CD4-positive, alpha-beta memory T cell (primary cell): ENCODE data around the gene RBM23. TPM values are rescaled to one million over a fixed set of nuclear protein-coding genes. Genes with fewer than 3 reads are reported as not detected.

Experiments
- polyA plus RNA-seq, 2 donors: library from polyadenylated mRNA; unstranded; fragments of 300-500 nt; fragmentation: Illumina TruSeq; gene quantifications; one replicate each; pipeline ENCODE4 v1.2.3, GENCODE V29; 2021
- total RNA-seq, 2 experiments: library from RNA; stranded (reverse); gene quantifications; one replicate each; pipeline ENCODE4 v1.2.3, GENCODE V29; 2021

The RBM23 gene
- total and polyA plus RNA-seq, 4 experiments from 2014 or later, result 57.1 to 123 (median 88.6) TPM

Other genes starting within 250 kb of the RBM23 start
- gene OXA1L, start 152.5 kb downstream of the RBM23 start, total RNA-seq, result 100 to 1,000 TPM; 129 to 137 TPM
- 10 to 100 TPM; 54.6 to 66.1 TPM for gene OXA1L, start 152.5 kb downstream of the RBM23 start, polyA plus RNA-seq
- gene SLC7A7, start 103.7 kb downstream of the RBM23 start, total RNA-seq, result 1 to 10 TPM in 1 of 2 experiments, under 1 TPM in 1; 0.70 to 1.5 TPM
- gene SLC7A7, start 103.7 kb downstream of the RBM23 start, polyA plus RNA-seq, result under 1 TPM; 0.21 to 0.75 TPM
- gene MRPL52, start 89.3 kb downstream of the RBM23 start, total RNA-seq, result 10 to 100 TPM; 58.0 to 68.3 TPM
- gene MRPL52, start 89.3 kb downstream of the RBM23 start, polyA plus RNA-seq, result 100 to 1,000 TPM in 1 of 2 donors, 10 to 100 TPM in 1; 97.4 to 164 TPM
- gene MMP14, start 82.6 kb downstream of the RBM23 start, total RNA-seq, result 1 to 10 TPM; 3.0 to 3.8 TPM
- not detected for gene MMP14, start 82.6 kb downstream of the RBM23 start, polyA plus RNA-seq
- gene LRP10, start 47.4 kb downstream of the RBM23 start, total RNA-seq, result 10 to 100 TPM; 93.1 to 98.1 TPM
- 100 to 1,000 TPM in 1 of 2 donors, 10 to 100 TPM in 1; 92.0 to 118 TPM for gene LRP10, start 47.4 kb downstream of the RBM23 start, polyA plus RNA-seq
- 1 to 10 TPM; 4.4 to 4.6 TPM for gene REM2, start 35.9 kb downstream of the RBM23 start, total RNA-seq
- 1 to 10 TPM in 1 of 2 donors, under 1 TPM in 1; 0.55 to 1.5 TPM for gene REM2, start 35.9 kb downstream of the RBM23 start, polyA plus RNA-seq
- gene PRMT5, start 10.2 kb upstream of the RBM23 start, total RNA-seq, result 10 to 100 TPM; 25.8 to 30.5 TPM
- 10 to 100 TPM; 50.6 to 65.1 TPM for gene PRMT5, start 10.2 kb upstream of the RBM23 start, polyA plus RNA-seq
- gene HAUS4, start 37.9 kb upstream of the RBM23 start, total RNA-seq, result 10 to 100 TPM; 32.6 to 35.7 TPM
- 10 to 100 TPM; 29.1 to 31.3 TPM for gene HAUS4, start 37.9 kb upstream of the RBM23 start, polyA plus RNA-seq
- gene AJUBA, start 63.4 kb upstream of the RBM23 start, total RNA-seq, result 1 to 10 TPM; 2.8 to 3.9 TPM
- gene AJUBA, start 63.4 kb upstream of the RBM23 start, polyA plus RNA-seq, result 1 to 10 TPM in 1 of 2 donors, under 1 TPM in 1; 0.30 to 1.3 TPM
- 10 to 100 TPM; 13.2 to 13.3 TPM for gene C14orf93, start 91.0 kb upstream of the RBM23 start, total RNA-seq
- 1 to 10 TPM; 6.0 to 7.9 TPM for gene C14orf93, start 91.0 kb upstream of the RBM23 start, polyA plus RNA-seq
- gene PSMB5, start 115.8 kb upstream of the RBM23 start, total RNA-seq, result 10 to 100 TPM; 31.4 to 33.6 TPM
- 10 to 100 TPM; 52.9 to 56.6 TPM for gene PSMB5, start 115.8 kb upstream of the RBM23 start, polyA plus RNA-seq
- not detected for gene PSMB11, start 123.1 kb upstream of the RBM23 start, total RNA-seq
- gene PSMB11, start 123.1 kb upstream of the RBM23 start, polyA plus RNA-seq, result not detected
- 1 to 10 TPM; 1.3 to 1.6 TPM for gene CDH24, start 138.4 kb upstream of the RBM23 start, total RNA-seq
- gene CDH24, start 138.4 kb upstream of the RBM23 start, polyA plus RNA-seq, result under 1 TPM; 0.15 to 0.53 TPM
- gene ACIN1, start 176.0 kb upstream of the RBM23 start, total RNA-seq, result 100 to 1,000 TPM; 317 to 327 TPM
- 10 to 100 TPM in 1 of 2 donors, 1 to 10 TPM in 1; 1.2 to 20.5 TPM for gene ACIN1, start 176.0 kb upstream of the RBM23 start, polyA plus RNA-seq
- 10 to 100 TPM; 49.7 to 54.0 TPM for gene C14orf119, start 176.4 kb upstream of the RBM23 start, total RNA-seq
- 100 to 1,000 TPM in 1 of 2 donors, 10 to 100 TPM in 1; 80.1 to 147 TPM for gene C14orf119, start 176.4 kb upstream of the RBM23 start, polyA plus RNA-seq
- not detected for gene CIROP, start 185.8 kb upstream of the RBM23 start, total RNA-seq
- gene CIROP, start 185.8 kb upstream of the RBM23 start, polyA plus RNA-seq, result not detected
- gene CEBPE, start 200.1 kb upstream of the RBM23 start, total RNA-seq, result under 1 TPM; 0.69 to 0.84 TPM
- gene CEBPE, start 200.1 kb upstream of the RBM23 start, polyA plus RNA-seq, result under 1 TPM; 0.16 to 0.35 TPM